Activated CD8-positive, alpha-beta memory T cell treated with anti-CD3 and anti-CD28 coated beads, Interleukin-2, amount 10 ng/mL, durations not matched to agents 7 days and 5 days (primary cell): Measurements from ENCODE around the gene EYA3. TPM values are rescaled to one million over a fixed set of nuclear protein-coding genes. Genes with fewer than 3 reads are reported as not detected.

ENCODE experiments used
- ATAC-seq: fragments of 150-1000 bp; cut with Tn5 transposase; one replicate; pipeline ENCODE4 v1.10.0; 2021; ENCODE audit warnings: moderate library complexity
- CTCF ChIA-PET: fragments of 350-600 bp; sonication (Branson Sonifier 250); formaldehyde crosslinking; loops from one replicate; lab custom pipeline; 2021; ENCODE audit warnings: antibody characterized with exemption; lab: Charles Lee
- DNase-seq: peaks from one replicate; pipeline ENCODE4 v3.0.0-alpha.2; 2020
- H3K27ac Mint-ChIP-seq: one replicate; pipeline ENCODE4 v1.8.0; 2021; ENCODE audit warnings: mild to moderate bottlenecking, mixed read lengths
- H3K27me3 Mint-ChIP-seq: one replicate; pipeline ENCODE4 v1.8.0; 2021; ENCODE audit warnings: mixed read lengths
- H3K36me3 Mint-ChIP-seq: one replicate; pipeline ENCODE4 v1.8.0; 2021; ENCODE audit warnings: mild to moderate bottlenecking, mixed read lengths
- H3K4me1 Mint-ChIP-seq: one replicate; pipeline ENCODE4 v1.8.0; 2021; ENCODE audit warnings: mixed read lengths
- H3K4me3 Mint-ChIP-seq: one replicate; pipeline ENCODE4 v1.8.0; 2021; ENCODE audit warnings: mild to moderate bottlenecking, moderate library complexity, mixed read lengths
- H3K9me3 Mint-ChIP-seq: one replicate; pipeline ENCODE4 v1.8.0; 2022; ENCODE audit warnings: low read depth, mixed read lengths
- total RNA-seq, 2 experiments: library from RNA; stranded (reverse); gene quantifications; one replicate each; pipeline ENCODE4 v1.2.3, GENCODE V29; 2021

Gene EYA3
- total RNA-seq, 2 experiments from 2014 or later = 33.2 to 33.4 TPM

- H3K36me3 Mint-ChIP-seq = peaks cover 15% of the 10 kb centered on the region
- no peaks in the 10 kb centered on the region for H3K9me3 Mint-ChIP-seq
- DNase-seq = no peak
- peaks cover 17% of the 10 kb centered on the region for H3K4me1 Mint-ChIP-seq
- H3K27ac Mint-ChIP-seq = no peak overlapping the region
- H3K27me3 Mint-ChIP-seq = no peaks in the 10 kb centered on the region
- ATAC-seq = no peak
- CTCF ChIA-PET = interaction anchor here (0.6 to 2.7 kb wide), 6 partner anchors 10 to 221 kb away, joined by 3 to 14 read pairs (median 4); partner anchors contain the start of gene EYA3
- no peak overlapping the region for H3K4me3 Mint-ChIP-seq
These were observed 10.1 kb downstream of the EYA3 start for GRCh38 chr1:28078262-28078661.

- CTCF ChIA-PET = interaction anchor here (0.6 kb wide), 1 partner anchor 23 kb away, joined by 3 read pairs; no protein-coding TSS in a partner anchor
- Mint-ChIP-seq H3K27ac (no peak overlapping the region), H3K9me3 (no peaks in the 10 kb centered on the region), H3K27me3 (no peaks in the 10 kb centered on the region), H3K36me3 (peaks cover 19% of the 10 kb centered on the region), H3K4me3 (no peak overlapping the region), H3K4me1 (peaks cover 19% of the 10 kb centered on the region)
- DNase-seq = no peak
- no peak for ATAC-seq
These were observed 13.4 kb downstream of the EYA3 start for GRCh38 chr1:28074892-28075511.

- no peak overlapping the region for H3K27ac Mint-ChIP-seq
- H3K36me3 Mint-ChIP-seq = peaks cover 17% of the 10 kb centered on the region
- H3K9me3 Mint-ChIP-seq = no peaks in the 10 kb centered on the region
- CTCF ChIA-PET = no interaction called here
- no peak for DNase-seq
- no peak overlapping the region for H3K4me3 Mint-ChIP-seq
- ATAC-seq = no peak
- H3K27me3 Mint-ChIP-seq = no peaks in the 10 kb centered on the region
- H3K4me1 Mint-ChIP-seq = peaks cover 23% of the 10 kb centered on the region
These were observed 14.5 kb downstream of the EYA3 start for GRCh38 chr1:28073867-28074266.

- ATAC-seq (no peak), DNase-seq (no peak)
- H3K4me1 Mint-ChIP-seq = peaks cover 28% of the 10 kb centered on the region
- no peak overlapping the region for H3K27ac Mint-ChIP-seq
- H3K9me3 Mint-ChIP-seq = no peaks in the 10 kb centered on the region
- H3K36me3 Mint-ChIP-seq = peaks cover 14% of the 10 kb centered on the region
- CTCF ChIA-PET = interaction anchor here (0.9 kb wide), 1 partner anchor 214 kb away, joined by 3 read pairs; no protein-coding TSS in a partner anchor
- H3K4me3 Mint-ChIP-seq = no peak overlapping the region
- no peaks in the 10 kb centered on the region for H3K27me3 Mint-ChIP-seq
These were observed 16.6 kb downstream of the EYA3 start for GRCh38 chr1:28071813-28072212.

DNA sequence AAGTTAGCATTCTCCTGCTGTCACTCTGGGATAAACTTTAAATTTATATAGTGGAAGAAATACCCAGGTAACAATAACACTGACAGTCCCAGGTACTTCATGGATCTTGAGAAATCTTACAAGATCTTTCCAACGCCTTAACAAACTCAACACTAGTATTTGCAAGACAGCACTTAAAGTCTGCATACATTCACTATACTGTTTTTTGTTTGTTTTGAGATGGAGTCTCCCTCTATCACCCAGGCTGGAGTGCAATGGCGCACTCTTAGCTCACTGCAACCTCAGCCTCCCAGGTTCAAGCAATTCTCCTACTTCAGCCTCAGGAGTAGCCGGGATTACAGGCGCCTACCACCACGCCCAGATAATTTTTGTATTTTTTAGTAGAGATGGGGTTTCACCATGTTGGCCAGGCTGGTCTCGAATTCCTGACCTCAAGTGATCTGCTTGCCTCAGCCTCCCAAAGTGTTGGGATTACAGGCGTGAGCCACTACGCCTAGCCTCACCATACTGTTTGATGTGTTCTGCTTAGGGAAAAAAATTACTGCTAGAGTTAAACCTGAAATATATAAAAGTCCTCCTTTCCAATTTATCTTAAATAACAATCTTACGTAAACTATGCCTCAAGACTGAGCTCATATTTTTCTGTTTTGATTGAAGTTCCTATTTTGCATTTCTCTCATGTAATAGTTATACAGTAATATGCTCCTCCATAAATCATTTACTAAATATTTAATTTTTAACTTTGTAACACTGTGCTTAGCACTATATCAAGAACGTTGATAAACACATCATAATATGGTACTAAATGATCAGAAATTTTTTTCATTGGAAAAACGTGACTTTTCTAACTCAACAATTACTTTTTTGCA is 17.5 kb downstream of the EYA3 start:
- H3K27ac Mint-ChIP-seq = no peak overlapping the region
- CTCF ChIA-PET = interaction anchor here (0.9 to 1.2 kb wide), 2 partner anchors 21 to 213 kb away, joined by 3 read pairs; no protein-coding TSS in a partner anchor

GRCh38 chr1:28067523-28068090 is 20.8 kb downstream of the EYA3 start:
- CTCF ChIA-PET = interaction anchor here (2.1 kb wide), 1 partner anchor 11 kb away, joined by 4 read pairs; no protein-coding TSS in a partner anchor

More for the DNA sequence above, 17.5 kb downstream of the EYA3 start:
- no peak for DNase-seq
- no peaks in the 10 kb centered on the region for H3K27me3 Mint-ChIP-seq
- ATAC-seq = no peak
- H3K36me3 Mint-ChIP-seq = peaks cover 15% of the 10 kb centered on the region
- H3K4me3 Mint-ChIP-seq = no peak overlapping the region
- no peaks in the 10 kb centered on the region for H3K9me3 Mint-ChIP-seq
- peaks cover 28% of the 10 kb centered on the region for H3K4me1 Mint-ChIP-seq

GRCh38 chr1:28066393-28067154 is 21.8 kb downstream of the EYA3 start:
- CTCF ChIA-PET = interaction anchor here (2.1 kb wide), 1 partner anchor 12 kb away, joined by 4 read pairs; no protein-coding TSS in a partner anchor
- Mint-ChIP-seq H3K4me1 (peaks cover 22% of the 10 kb centered on the region), H3K36me3 (peaks cover 20% of the 10 kb centered on the region)

More at GRCh38 chr1:28067523-28068090, 20.8 kb downstream of the EYA3 start:
- H3K27ac Mint-ChIP-seq = no peak overlapping the region
- H3K27me3 Mint-ChIP-seq = no peaks in the 10 kb centered on the region
- peaks cover 20% of the 10 kb centered on the region for H3K4me1 Mint-ChIP-seq
- H3K4me3 Mint-ChIP-seq = no peak overlapping the region
- H3K36me3 Mint-ChIP-seq = peaks cover 17% of the 10 kb centered on the region
- DNase-seq (no peak), ATAC-seq (no peak)
- H3K9me3 Mint-ChIP-seq = no peaks in the 10 kb centered on the region

DNA sequence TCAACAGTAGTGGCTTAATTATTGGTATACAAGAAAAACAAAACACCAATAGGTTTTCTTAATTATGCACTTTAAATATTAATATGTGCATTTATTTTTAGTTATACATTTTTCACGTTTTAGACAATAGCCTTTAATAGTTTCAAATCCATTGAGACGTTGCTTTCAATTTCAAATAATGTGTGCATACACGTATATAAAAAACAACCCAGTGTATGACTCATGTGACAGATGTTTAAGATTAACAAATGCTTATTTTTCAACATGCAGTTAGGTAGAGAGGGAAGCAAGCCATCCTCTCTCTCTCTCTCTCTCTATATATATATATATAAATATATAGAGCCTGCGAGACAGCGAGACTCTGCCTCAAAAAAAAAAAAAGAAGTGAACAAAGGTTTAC is 24.3 kb downstream of the EYA3 start:
- no peak for DNase-seq
- CTCF ChIA-PET = no interaction called here
- Mint-ChIP-seq H3K9me3 (no peaks in the 10 kb centered on the region), H3K27me3 (no peaks in the 10 kb centered on the region), H3K36me3 (peaks cover 19% of the 10 kb centered on the region), H3K4me1 (peaks cover 23% of the 10 kb centered on the region), H3K4me3 (no peak overlapping the region), H3K27ac (no peak overlapping the region)
- no peak for ATAC-seq

More at GRCh38 chr1:28066393-28067154, 21.8 kb downstream of the EYA3 start:
- H3K4me3 Mint-ChIP-seq = no peak overlapping the region
- no peak overlapping the region for H3K27ac Mint-ChIP-seq
- ATAC-seq = no peak
- no peak for DNase-seq
- H3K27me3 Mint-ChIP-seq = no peaks in the 10 kb centered on the region
- H3K9me3 Mint-ChIP-seq = no peaks in the 10 kb centered on the region

DNA sequence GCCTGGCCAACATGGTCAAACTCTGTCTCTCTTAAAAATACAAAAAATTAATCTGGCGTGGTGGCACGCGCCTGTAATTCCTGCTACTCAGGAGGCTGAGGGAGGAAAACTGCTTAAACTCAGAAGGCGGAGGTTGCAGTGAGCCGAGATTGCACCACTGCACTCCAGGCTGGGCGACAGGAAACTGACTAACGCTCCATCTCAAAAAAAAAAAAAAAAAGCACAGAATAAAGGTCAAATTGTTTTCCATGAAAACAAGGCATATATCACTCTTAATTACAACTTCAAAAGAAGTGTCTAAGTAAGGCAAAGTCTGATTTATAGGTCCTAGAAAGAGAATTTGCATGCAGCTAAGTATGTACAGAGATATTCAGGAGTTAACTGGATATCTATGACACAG is 25.6 kb downstream of the EYA3 start:
- Mint-ChIP-seq H3K4me1 (peaks cover 34% of the 10 kb centered on the region), H3K36me3 (peaks cover 19% of the 10 kb centered on the region), H3K4me3 (no peak overlapping the region), H3K27me3 (no peaks in the 10 kb centered on the region), H3K27ac (no peak overlapping the region), H3K9me3 (no peaks in the 10 kb centered on the region)
- ATAC-seq (no peak), DNase-seq (no peak)
- CTCF ChIA-PET = no interaction called here

DNA sequence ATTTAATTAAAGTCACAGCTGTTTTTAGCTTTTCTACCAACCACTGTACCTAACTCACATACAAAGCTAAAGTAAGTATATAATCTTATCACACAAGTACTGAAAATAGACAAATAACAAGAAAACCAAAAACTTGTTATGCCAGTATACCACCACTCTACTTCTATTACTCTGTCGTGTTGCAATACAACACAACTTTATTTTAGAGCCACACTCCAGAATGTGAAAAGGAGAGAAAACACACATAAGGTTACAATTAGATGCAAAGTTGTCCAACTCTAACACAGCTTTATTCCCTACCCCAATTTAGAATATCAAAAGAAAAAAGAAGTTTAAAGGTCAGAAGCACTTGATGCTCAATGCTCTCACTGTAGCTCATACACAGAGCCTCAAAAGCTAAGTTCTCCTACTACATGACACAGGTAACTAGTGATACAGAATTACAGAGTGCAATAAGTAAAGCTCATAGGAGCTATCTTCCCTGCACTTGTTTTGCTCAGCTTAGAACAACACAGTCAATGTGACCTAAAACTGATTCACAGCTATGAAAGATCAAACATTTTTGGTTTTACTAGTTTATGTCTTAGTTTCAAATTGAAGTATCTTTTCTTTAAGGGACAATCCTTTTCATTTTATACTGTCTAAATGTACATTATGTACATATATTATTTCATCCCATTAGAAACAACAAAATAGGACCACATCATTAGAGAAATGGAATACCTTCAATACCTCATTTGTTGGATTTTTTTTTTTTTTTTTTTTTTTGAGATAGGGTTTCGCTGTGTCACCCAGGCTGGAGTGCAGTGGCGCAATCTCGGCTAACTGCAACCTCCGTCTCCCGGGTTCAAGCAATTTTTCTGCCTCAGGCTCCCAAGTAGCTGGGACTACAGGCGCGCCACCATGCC is 29.2 kb downstream of the EYA3 start:
- ATAC-seq (peak; percentile 41), DNase-seq (no peak)
- CTCF ChIA-PET = interaction anchor here (0.6 to 2.0 kb wide), 4 partner anchors 19 to 1615 kb away, joined by 3 to 7 read pairs (median 4); partner anchors contain the start of gene EYA3
- H3K27ac Mint-ChIP-seq = no peak overlapping the region
- H3K36me3 Mint-ChIP-seq = peaks cover 19% of the 10 kb centered on the region
- H3K4me3 Mint-ChIP-seq = no peak overlapping the region
- H3K9me3 Mint-ChIP-seq = no peaks in the 10 kb centered on the region
- H3K27me3 Mint-ChIP-seq = no peaks in the 10 kb centered on the region
- H3K4me1 Mint-ChIP-seq = peaks cover 45% of the 10 kb centered on the region

DNA sequence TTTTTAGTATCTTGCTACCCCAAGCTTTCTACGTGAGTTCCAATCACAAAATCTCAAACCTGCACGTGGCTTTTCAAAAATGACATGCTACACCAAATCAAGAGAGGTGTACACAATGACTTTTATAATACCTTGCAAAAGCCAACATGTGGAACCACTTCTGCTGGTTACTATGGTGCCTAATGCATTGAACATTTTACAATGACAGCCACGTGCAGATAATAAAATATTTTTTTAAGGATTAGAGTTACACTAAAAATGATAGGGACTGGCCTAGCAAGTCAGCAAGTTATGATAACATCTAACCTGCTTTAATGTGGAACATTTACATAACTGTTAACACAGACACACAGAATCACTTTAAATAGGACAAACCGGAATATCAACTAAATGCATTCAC is 30.2 kb downstream of the EYA3 start:
- H3K27ac Mint-ChIP-seq = no peak overlapping the region

More for the DNA sequence above, 30.2 kb downstream of the EYA3 start:
- H3K27me3 Mint-ChIP-seq = no peaks in the 10 kb centered on the region
- peaks cover 20% of the 10 kb centered on the region for H3K36me3 Mint-ChIP-seq
- no peaks in the 10 kb centered on the region for H3K9me3 Mint-ChIP-seq
- no peak overlapping the region for H3K4me3 Mint-ChIP-seq
- ATAC-seq = no peak
- peaks cover 43% of the 10 kb centered on the region for H3K4me1 Mint-ChIP-seq
- CTCF ChIA-PET = interaction anchor here (2.0 kb wide), 1 partner anchor 30 kb away, joined by 7 read pairs; the partner anchor contains the start of gene EYA3
- no peak for DNase-seq
